Stimulated activated CD8-positive, alpha-beta memory T cell treated with anti-CD3 and anti-CD28 coated beads, Interleukin-4, amount 100 ng/mL, for 24 hours (primary cell): ENCODE results near the gene SIMC1.
"Not testable (repeated sequence)": the region's sequence is repeated elsewhere in the genome, so short reads cannot be mapped to it uniquely, and the experiment has no call there.

ENCODE experiments used
- DNase-seq: peaks from one replicate; pipeline ENCODE4 v3.0.0-alpha.2; 2020; ENCODE audit warnings: low read depth

Gene SIMC1

DNA sequence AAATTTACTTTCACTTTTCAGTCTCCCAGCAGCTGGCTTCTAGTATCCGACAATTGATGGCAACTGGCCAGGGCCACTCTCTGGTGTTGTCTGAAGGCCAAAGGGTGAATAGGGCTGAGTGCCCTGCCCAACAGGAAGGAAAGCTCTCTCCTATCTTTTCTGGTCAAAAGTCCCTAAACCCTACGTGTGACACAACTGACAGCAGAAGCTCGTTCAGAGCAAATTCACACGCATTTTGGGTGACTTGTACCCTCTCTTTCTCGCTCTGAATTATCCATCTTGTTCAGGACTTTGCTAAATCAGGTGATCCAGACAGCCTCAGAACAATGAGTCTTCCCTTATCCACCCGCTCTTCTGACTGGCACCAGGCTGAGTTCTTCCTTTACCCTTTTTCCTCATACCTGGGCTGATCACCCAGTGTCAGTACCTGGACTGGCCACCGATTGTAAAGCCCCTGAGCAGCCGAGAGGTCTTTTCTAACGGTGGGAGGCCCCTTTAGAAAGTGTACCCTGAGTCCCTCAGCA, 21.8 kb upstream of the SIMC1 start:
- not testable (repeated sequence) for DNase-seq

DNA sequence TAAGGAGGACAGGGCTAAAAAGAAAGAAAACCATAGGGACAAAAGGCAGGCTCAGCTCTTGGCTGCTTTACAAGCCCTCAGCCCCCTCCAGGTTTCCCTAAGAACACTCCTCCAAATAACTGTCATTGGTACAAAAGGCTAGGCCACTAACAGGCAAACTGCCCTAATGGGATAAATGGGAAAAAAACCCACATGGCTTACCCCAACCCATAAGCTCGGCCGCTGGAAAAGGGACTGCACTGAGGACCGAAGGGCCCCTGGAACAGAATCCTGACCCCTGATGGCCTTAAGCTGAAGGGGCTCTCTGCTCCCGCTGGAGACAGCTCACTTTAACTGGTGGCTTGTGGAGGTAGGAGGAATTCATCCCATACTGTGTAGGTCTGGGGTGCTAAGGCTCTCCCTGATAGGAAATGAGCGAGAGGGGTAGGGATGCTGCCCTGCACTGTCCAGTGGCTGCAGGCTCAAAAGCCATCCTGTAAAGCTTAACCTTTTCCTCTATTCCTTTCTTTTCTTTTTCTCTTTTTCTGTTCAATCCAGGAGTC, 21.0 kb upstream of the SIMC1 start:
- not testable (repeated sequence) for DNase-seq

DNA sequence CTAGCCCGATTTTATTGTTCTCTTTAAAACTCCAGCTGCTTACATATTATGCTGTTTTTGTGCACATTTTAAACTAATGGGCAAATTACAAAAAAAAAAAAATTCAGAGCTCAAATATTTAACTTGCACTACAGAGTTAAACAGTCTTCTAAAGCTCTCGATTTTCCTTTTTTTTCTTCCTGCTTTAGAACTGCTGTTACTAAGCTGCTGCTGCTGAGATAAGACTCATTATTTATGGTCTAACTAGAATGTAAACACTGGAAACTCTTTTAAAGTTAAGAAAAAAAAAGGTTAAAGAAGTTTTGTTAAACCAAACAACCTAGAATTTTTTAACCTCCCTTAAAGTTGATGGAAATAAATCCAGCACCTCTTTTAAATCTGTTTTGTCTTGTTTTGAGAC, 20.5 kb upstream of the SIMC1 start:
- DNase-seq, result not testable (repeated sequence)

DNA sequence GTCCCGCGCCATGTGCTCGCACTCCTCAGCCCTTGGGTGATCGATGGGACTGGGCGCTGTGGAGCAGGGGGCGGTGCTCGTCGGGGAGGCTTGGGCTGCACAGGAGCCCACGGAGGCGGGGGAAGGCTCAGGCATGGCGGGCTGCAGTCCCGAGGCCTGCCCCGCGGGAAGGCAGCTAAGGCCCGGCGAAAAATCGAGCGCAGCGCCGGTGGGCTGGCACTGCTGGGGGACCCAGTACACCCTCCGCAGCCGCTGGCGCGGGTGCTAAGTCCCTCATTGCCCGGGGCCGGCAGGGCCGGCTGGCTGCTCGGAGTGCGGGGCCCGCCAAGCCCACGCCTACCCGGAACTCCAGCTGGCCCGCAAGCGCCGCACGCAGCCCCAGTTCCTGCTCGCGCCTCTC, 16.2 kb upstream of the SIMC1 start:
- DNase-seq, result not testable (repeated sequence)

DNA sequence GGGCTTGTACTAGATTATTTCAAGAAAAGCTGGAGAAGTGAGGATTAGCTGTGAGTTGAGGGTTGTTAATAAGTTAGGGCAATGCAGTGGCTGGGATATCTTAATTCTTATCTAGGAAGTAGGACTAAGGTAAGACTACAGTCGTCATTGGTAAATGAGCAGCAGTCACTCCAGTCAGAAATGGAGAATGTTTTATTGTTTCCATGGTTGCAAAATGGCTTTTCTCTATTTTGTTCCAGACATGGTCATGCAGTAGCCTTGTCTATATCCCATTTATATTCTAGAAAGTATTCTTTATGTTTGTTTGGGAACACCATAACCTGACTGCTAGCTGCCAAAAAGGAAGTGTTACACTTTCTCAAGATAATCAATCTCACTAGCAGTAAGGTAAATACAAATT, 9.9 kb upstream of the SIMC1 start:
- not testable (repeated sequence) for DNase-seq

DNA sequence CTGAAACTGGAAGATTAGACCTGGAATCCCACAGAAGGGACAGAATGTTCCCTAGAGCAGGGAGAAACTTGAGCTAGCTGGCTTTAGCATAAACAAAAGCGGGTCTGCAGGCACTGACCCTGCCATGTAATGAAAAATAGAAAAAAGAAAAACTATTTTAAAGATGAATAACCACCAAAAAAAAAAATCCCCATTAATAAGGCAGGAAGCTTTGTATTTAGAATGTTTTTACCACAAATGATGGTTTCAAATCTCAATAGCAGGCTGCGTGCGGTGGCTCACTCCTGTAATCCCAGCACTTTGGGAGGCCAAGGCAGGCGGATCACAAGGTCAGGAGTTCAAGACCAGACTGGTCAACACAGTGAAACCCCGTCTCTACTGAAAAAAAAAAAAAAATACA, 5.0 kb upstream of the SIMC1 start:
- DNase-seq, result not testable (repeated sequence)

DNA sequence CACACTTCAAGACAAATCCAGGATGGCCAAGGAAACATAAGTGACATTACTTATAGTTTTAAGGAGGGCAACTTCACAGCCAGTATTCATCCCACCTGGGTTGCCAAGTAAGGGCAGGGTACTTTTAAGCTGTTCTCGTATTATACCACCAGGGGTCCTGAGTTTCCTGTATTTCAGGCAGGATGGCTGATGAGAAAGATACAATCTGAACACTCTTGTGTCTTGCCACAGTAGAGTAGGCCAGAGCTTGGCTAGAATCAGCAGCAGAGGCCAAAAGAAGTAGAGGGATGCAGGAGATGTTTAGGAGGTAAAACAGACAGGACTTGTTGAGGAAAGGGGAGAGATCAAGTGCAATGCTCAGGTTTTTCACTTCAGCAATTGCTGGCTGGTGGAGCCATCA, 3.1 kb upstream of the SIMC1 start:
- DNase-seq, result not testable (repeated sequence)

DNA sequence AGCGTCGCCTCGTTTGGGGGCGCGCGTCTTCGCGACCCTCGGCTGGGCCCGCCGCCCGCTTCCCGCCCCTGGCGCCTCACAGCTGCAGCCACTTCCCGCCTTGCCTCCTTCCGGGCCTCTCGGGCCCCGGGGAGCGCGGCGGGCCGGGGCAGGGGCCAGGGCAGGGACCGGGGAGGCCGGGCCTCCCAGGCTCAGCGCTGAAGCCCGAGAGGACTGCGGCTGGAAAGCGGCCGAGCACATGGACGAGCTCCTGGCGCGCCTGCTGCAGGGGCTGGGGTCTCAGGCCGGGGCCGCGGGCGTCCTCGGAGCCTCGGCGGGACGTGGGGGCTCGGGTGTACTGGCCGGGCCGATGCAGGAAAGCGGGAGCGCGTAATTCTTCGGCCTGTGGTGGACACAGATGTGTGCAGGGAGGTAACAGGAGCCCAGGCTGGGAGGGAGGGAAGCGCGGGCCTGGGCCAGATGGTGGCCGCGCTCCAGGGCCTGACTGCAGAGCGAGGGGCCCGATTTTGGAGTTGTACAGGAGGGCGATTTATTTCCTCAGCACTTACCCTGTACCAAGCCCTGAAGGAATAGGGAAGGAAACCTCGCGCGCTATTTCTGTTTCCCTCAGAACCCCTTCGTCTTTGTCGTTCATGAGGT, 540 bp downstream of the SIMC1 start:
- not testable (repeated sequence) for DNase-seq

DNA sequence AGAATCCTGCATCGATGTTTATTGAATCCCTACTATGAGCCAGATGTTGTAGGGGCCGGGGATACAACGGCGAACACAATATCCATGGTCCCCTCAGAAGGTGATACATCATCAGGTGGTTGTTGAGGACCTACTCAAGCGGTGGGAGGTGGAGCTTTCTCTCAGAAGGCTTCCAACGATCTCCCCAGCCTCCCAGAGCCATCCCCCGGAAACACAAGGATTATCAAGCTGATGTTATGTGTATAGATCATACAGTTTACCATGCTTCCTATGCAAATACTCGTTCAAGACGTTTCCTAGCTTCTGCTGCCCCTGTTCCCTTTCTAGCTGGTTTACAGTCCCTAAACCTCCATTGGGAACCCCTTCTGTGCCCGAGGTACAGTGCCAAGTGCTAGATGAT, 1.1 kb downstream of the SIMC1 start:
- not testable (repeated sequence) for DNase-seq

DNA sequence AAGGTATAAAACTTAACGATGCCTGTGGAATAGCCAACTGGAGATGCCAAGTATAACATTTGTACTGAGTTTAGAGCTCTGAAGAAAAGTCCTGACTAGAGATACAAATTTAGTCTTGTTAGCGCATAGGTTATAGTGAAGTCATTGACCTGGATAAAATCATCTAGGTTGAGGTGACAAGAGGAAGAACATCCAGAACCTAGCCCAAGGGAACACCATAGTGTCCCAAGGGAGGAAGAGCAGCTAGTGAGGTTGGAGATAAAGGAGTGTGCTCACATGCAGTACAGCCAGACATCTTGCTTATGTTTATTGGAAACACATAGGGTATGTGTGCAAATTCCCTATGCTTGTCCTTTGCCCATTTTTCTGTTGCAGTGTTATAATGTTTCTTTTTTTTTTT, 6.1 kb downstream of the SIMC1 start:
- not testable (repeated sequence) for DNase-seq

DNA sequence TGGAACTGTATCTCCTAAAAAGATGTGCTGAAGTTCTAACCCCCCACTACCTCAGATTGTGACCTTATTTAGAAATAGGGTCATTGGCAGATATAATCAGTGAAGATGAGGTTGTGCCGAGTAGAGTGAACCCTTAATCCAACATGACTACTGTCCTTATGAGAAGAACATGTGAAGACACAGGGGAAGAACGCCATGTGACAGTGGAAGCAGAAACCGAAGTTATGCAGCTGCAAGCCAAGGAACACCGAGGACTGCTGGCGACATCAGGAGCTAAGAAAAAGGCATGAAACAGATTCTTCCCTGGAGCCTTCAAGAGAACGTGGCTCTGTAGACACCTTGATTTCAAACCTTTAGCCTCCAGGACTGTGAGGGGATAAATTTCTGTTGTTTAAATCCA, 6.8 kb downstream of the SIMC1 start:
- not testable (repeated sequence) for DNase-seq

DNA sequence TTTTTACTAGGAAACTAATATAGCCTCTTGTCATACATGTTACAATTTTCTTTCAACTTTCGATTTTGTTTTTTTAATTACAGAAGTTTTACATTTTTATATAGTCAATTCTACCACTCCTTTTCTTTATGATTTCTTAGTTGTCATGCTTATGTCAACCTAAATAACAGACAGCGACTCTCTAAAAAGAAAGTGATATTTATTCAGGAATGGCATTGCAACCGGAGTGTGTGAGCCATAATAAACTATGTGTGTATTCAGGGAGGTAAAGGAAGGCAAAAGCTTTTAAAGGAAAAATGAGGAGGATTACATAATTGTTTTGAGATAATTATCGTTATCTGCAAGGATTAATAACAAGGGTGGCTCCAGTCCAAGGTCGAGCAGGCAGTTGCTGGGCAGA, 7.3 kb downstream of the SIMC1 start:
- not testable (repeated sequence) for DNase-seq

DNA sequence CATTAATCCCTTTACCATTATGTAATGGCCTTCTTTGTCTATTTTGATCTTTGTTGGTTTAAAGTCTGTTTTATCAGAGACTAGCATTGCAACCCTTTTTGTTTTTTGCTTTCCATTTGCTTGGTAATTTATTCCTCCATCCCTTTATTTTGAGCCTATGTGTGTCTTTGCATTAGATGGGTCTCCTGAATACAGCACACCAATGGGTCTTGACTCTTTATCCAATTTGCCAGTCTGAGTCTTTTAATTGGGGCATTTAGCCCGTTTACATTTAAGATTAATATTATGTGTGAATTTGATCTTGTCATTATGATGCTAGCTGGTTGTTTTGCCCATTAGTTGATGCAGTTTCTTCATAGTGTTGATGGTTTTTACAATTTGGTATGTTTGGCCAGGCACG, 12.5 kb downstream of the SIMC1 start:
- not testable (repeated sequence) for DNase-seq

DNA sequence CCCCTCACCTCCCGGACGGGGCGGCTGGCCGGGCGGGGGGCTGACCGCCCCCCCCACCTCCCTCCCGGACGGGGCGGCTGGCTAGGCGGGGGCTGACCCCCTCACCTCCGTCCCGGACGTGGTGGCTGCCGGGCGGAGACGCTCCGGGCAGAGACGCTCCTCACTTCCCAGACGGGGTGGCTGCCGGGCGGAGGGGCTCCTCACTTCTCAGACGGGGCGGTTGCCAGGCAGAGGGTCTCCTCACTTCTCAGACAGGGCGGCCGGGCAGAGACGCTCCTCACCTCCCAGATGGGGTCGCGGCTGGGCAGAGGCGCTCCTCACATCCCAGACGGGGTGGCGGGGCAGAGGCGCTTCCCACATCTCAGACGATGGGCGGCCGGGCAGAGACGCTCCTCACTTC, 13.9 kb downstream of the SIMC1 start:
- not testable (repeated sequence) for DNase-seq

DNA sequence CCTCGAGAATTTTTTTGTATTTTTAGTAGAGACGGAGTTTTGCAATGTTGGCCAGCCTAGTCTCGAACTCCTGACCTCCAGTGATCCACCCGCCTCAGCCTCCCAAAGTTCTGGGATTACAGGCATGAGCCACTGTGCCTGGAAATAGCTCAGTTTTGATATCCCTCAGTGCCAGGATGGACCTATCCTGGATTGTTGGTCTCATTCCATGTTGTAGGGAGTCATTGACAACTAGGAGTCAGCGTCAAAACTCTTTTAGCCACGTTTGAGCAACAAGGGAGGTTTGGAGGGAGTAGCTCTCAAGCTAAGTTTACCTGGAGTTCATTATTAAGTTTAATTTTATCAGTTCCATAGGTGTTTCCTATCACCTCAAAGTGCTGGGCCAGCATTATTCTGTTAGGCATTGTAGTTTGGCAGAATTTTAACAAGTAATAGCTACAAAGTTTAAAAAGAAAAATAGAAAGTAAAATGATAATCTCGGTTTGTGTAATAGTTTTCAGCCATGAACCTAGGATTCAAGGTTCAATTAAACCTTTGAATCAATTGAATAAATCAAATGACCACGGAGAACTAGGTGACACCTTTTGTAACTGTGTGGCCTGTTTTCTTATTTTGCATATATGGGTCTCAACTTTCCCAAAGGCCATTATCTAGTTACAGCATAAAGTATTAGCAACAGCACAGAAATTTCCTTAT, 15.3 kb downstream of the SIMC1 start:
- not testable (repeated sequence) for DNase-seq

DNA sequence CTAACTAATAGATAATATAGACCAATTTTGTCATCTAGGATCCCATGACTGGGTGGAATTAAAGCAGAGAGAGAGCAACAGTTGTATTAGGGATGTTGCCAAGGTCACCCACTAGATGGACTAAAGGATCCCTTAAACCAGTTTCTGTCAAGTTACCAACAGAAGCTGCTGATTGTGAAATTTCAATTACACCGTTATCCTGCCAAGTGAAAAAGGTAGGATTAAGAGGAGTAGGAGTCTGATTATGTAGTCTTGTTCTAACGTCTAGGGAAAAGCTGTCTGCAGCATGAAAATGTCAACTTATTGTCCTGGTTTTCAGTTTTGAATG, 15.8 kb downstream of the SIMC1 start:
- DNase-seq, result not testable (repeated sequence)

DNA sequence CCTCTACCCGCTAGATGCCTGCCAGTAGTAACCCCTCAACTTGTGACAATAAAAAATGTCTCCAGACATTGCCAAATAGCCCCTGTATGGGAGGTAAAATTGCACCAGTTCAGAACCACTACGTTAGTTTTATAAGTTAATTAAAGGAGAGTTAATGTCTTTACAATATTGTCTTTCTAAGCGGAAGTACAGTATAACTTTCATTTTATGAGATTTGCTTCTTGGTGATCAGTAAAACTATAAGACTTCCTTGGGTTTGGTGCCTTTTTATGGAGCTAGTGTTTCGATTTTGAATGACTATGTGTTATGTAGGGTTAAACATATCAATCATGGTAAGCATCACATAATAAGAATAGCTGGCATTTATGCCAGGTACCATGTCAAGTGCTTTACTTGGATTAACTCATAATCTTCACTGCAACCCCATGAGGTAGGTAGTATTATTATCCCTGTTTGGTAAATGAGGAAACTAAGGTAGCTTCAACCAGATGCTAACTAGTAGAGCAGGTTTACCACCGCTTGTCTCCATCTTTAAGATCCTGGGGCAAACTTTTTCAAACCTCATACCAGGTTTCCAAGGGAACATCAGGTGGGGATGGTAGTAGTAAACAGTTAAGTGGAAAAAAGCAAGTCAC, 19.8 kb downstream of the SIMC1 start:
- DNase-seq, result not testable (repeated sequence)

DNA sequence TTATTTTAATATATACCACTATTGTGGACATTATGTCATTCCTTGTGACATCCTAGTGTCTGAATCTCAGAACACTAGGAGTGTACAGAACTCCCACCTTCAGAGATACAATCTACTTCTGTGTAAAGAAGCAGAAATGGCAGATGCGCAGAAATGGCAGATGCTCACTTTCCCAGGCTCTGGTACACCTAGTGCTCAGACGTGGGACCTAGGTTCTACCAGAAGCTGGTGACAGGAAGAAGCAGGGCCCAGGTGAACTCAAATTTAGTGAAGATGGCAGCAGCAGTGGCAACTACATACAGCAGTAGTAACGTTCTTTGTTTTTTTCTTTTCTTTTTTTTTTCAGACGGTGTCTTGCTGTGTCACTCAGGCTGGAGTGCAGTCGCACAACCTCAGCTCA, 22.5 kb downstream of the SIMC1 start:
- not testable (repeated sequence) for DNase-seq

DNA sequence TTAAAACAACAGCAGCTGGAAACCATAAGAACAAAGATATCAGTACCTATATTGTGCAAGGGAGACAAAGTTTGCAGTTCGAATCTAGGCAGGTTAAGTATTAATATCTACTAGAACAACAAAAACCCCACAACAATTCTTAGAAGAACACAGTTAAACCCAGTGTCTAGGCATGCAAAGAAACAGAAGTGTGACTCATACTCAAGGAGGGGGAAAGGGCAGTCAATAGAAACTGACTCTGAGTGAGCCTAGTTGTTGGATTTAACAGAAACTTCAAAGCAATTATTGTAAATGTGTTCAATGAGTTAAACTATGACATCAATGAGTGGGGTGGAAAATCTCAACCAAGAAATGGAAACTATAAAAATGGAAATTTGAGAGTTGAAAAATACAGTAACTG, 28.2 kb downstream of the SIMC1 start:
- not testable (repeated sequence) for DNase-seq

DNA sequence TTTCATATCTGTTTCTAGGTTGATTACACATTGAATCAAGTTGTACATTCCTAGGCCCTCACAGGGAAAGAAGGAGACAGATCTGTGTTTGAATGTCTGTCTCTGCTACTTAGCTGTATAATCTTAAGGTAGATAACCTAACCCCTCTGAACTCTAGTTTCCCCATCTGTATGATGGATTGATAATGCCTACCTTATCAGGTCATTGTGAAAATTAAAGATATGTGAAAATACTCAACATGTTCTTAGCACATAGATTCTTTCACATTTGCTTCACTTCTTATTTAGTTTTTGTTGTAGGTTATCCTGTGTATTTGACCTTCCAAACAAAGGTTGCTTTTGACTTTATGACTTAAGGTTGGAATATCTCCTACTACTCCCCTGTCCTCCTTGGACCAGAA, 50.8 kb downstream of the SIMC1 start:
- not testable (repeated sequence) for DNase-seq

DNA sequence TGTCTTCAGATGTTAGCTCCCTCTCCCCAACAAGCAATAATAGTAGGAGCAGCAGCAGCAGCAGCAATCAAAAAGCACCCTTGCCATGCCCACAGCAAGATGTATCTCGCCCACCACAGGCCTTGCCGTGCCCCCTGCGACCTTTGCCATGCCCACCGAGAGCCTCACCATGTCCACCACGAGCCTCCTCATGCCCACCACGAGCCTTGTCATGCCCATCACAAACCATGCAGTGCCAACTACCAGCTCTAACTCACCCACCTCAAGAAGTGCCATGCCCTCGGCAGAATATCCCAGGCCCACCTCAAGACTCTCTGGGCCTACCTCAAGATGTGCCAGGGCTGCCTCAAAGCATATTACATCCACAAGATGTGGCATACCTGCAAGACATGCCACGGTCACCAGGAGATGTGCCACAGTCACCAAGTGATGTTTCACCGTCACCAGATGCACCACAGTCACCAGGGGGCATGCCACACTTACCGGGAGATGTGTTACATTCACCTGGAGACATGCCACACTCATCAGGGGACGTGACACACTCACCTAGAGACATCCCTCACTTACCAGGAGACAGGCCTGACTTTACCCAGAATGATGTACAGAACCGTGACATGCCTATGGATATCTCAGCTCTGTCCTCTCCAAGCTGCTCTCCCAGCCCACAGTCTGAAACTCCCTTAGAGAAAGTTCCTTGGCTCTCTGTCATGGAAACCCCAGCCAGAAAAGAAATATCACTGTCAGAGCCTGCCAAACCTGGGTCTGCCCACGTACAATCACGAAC, 52.0 kb downstream of the SIMC1 start:
- DNase-seq, result not testable (repeated sequence)

DNA sequence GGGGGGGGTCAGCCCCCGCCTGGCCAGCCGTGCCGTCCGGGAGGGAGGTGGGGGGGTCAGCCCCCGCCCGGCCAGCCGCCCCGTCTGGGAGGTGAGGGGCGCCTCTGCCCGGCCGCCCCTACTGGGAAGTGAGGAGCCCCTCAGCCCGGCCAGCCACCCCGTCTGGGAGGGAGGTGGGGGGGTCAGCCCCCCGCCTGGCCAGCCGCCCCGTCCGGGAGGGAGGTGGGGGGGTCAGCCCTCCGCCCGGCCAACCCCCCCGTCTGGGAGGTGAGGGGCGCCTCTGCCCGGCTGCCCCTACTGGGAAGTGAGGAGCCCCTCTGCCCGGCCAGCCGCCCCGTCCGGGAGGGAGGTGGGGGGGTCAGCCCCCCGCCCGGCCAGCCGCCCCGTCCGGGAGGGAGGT, 67.1 kb downstream of the SIMC1 start:
- not testable (repeated sequence) for DNase-seq
